Motor neuron (in vitro differentiated cells): ENCODE measurements around the gene ATL3. TPM values are rescaled to one million over a fixed set of nuclear protein-coding genes. Genes with fewer than 3 reads are reported as not detected.
A peak's percentile ranks its signal among the peaks of the same experiment; 100 is the strongest.
"Not testable (repeated sequence)": the region's sequence is repeated elsewhere in the genome, so short reads cannot be mapped to it uniquely, and the experiment has no call there.

Experiments used
- ATAC-seq, 8 experiments: fragments of 200-7000 bp; cut with Tn5 transposase; replicated peaks in 6 of 8; 2 replicates each; pipeline ENCODE4 v1.8.0; 2021; ENCODE audit warnings: mild to moderate bottlenecking in 8 of 8, moderate library complexity in 8 of 8
- H3K27ac ChIP-seq, 2 donors: fragments of 250-450 bp; sonication (Bioruptor Pico); 2 replicates each; pipeline ENCODE4 v1.9.0; 2021; ENCODE audit warnings: antibody characterized with exemption in 2 of 2, mild to moderate bottlenecking in 2 of 2, moderate library complexity in 1 of 2
- H3K4me1 ChIP-seq, 2 donors: fragments of 250-450 bp; sonication (Bioruptor Pico); replicated peaks in 1 of 2; 2 replicates each; pipeline ENCODE4 v1.6.1; 2021; ENCODE audit warnings: antibody characterized with exemption in 2 of 2, mild to moderate bottlenecking in 2 of 2, moderate library complexity in 1 of 2
- H3K4me3 ChIP-seq, 5 donors: fragments of 250-450 bp; sonication (Bioruptor Pico); 2 replicates each; pipeline ENCODE4 v1.9.0; 2021; ENCODE audit warnings: antibody characterized with exemption in 5 of 5, mild to moderate bottlenecking in 5 of 5, moderate library complexity in 4 of 5
- WGBS, 10 experiments: fragments of 450-650 bp; shearing (Covaris generic); methylation state at CpG; one replicate each; pipeline ENCODE4 v1.0.0; 2022; 5-methylcytosine and 5-hydroxymethylcytosine counted together
- in situ Hi-C, 9 experiments: fragments of 400-800 bp; cut with MboI; loops; one replicate each; pipeline ENCODE4 v1.15.0; 2021; ENCODE audit warnings: low sequenced_read_pairs in 9 of 9, low pct_unique_long_range_greater_than_20kb in 2 of 9; ENCODE audit not compliant: unreplicated experiment in 9 of 9
- total RNA-seq, 8 experiments: library from RNA; unstranded; fragments of 300-600 nt; gene quantifications; 2 replicates each; pipeline versions ENCODE4 v1.2.3 to v1.2.4, GENCODE V29; 2022

Gene ATL3
- total RNA-seq, 8 experiments from 2014 or later = 5.1 to 56.4 (median 11.6) TPM

GRCh38 chr11:63635762-63636465, 35.3 kb downstream of the ATL3 start:
- 13 to 59% (median 47%) methylated on average over 1 to 10 of the region's 10 CpGs; no CpG with 5 or more reads in 1 of the 10 experiments for WGBS, 10 experiments
- H3K4me3 ChIP-seq = no peak overlapping the region
- peak; percentile 71 to 89 (median 76) for ATAC-seq
- in situ Hi-C loops = loop anchor here in 8 of 9 experiments (5.0 to 25.0 kb wide), 6 partner anchors 149 to 724 kb away; partner anchors contain the start of genes PLAAT5 (in 2 of the 8) and CHRM1 (in 1 of the 8)
- H3K27ac ChIP-seq = no peak overlapping the region
- H3K4me1 ChIP-seq = no peaks in the 10 kb centered on the region

- in situ Hi-C loops = loop anchor here in 4 of 9 experiments (25.0 kb wide), 3 partner anchors 142 to 717 kb away; partner anchors contain the start of genes PLAAT5 (in 2 of the 4) and CHRM1 (in 1 of the 4)
These were observed 41.8 kb downstream of the ATL3 start for GRCh38 chr11:63629426-63629825.

GRCh38 chr11:63623513-63624140, 47.5 kb downstream of the ATL3 start:
- in situ Hi-C loops = no loop called here
- Histone ChIP-seq H3K27ac (no peak overlapping the region), H3K4me3 (no peak overlapping the region), H3K4me1 (peaks cover 2 to 5% of the 10 kb centered on the region in 2 donors)
- ATAC-seq = no peak
- 0 to 88% (median 72%) methylated on average over 1 to 7 of the region's 7 CpGs; no CpG with 5 or more reads in 1 of the 10 experiments for WGBS, 10 experiments

More at GRCh38 chr11:63629426-63629825, 41.8 kb downstream of the ATL3 start:
- 67 to 100% (median 93%) methylated on average over 1 to 3 of the region's 3 CpGs; no CpG with 5 or more reads in 3 of the 10 experiments for WGBS, 10 experiments
- no peak for ATAC-seq
- Histone ChIP-seq H3K27ac (no peak overlapping the region), H3K4me3 (no peak overlapping the region), H3K4me1 (no peaks in the 10 kb centered on the region)

- H3K4me1 ChIP-seq = peaks cover 2 to 5% of the 10 kb centered on the region in 2 donors
- WGBS, 10 experiments = 20 to 100% (median 82%) methylated on average over 1 to 2 of the region's 2 CpGs; no CpG with 5 or more reads in 2 of the 10 experiments
- peak in 3 of 8 experiments; percentile 31 to 41 (median 34) for ATAC-seq
- no peak overlapping the region for H3K4me3 ChIP-seq
- in situ Hi-C loops = no loop called here
- H3K27ac ChIP-seq = no peak overlapping the region
These were observed 48.9 kb downstream of the ATL3 start for GRCh38 chr11:63622323-63622722.

- no peak for ATAC-seq
- in situ Hi-C loops = no loop called here
- H3K4me1 ChIP-seq = peaks cover 2 to 5% of the 10 kb centered on the region in 2 donors
- WGBS, 10 experiments = 40 to 100% (median 85%) methylated on average over 1 of the region's 1 CpG; no CpG with 5 or more reads in 2 of the 10 experiments
- no peak overlapping the region for H3K4me3 ChIP-seq
- H3K27ac ChIP-seq = no peak overlapping the region
These were observed 50.1 kb downstream of the ATL3 start for GRCh38 chr11:63621071-63621470.

- 24 to 89% (median 60%) methylated on average over 1 to 6 of the region's 6 CpGs; no CpG with 5 or more reads in 1 of the 10 experiments for WGBS, 10 experiments
- H3K27ac ChIP-seq = no peak overlapping the region
- in situ Hi-C loops = no loop called here
- H3K4me3 ChIP-seq = no peak overlapping the region
- peaks cover 2 to 5% of the 10 kb centered on the region in 2 donors for H3K4me1 ChIP-seq
- peak in 1 of 8 experiments; percentile 32 for ATAC-seq
These were observed 51.2 kb downstream of the ATL3 start for GRCh38 chr11:63619967-63620366.

GRCh38 chr11:63617686-63618085, 53.5 kb downstream of the ATL3 start:
- in situ Hi-C loops, H3K4me1 ChIP-seq, H3K27ac ChIP-seq, H3K4me3 ChIP-seq, ATAC-seq: not testable (repeated sequence)
- WGBS, 10 experiments = 78 to 100% (median 86%) methylated on average over 1 to 5 of the region's 5 CpGs; no CpG with 5 or more reads in 1 of the 10 experiments

GRCh38 chr11:63616953-63617352, 54.2 kb downstream of the ATL3 start:
- in situ Hi-C loops = no loop called here
- 40 to 100% (median 82%) methylated on average over 1 to 2 of the region's 3 CpGs for WGBS, 10 experiments
- ATAC-seq = no peak
- no peak overlapping the region for H3K27ac ChIP-seq
- H3K4me1 ChIP-seq = peaks cover 2 to 5% of the 10 kb centered on the region in 2 donors
- no peak overlapping the region for H3K4me3 ChIP-seq

- in situ Hi-C loops = no loop called here
- H3K4me1 ChIP-seq = peaks cover 16 to 20% of the 10 kb centered on the region in 2 donors
- peak within 1 kb of the TSS in 1 of 2 donors; percentile 85 for H3K27ac ChIP-seq
- WGBS, 10 experiments = no CpG with 5 or more reads among the region's 53 CpGs
- H3K4me3 ChIP-seq = peak within 1 kb of the TSS; percentile 45 to 82 (median 58)
- peak; percentile 71 to 89 (median 76) for ATAC-seq
These were observed 57.0 kb downstream of the ATL3 start, which contains the start of gene PLAAT3 for GRCh38 chr11:63614136-63614671. PLAAT3 (minus strand) TSS chr11:63614433; CDS start chr11:63614014, 419 bp downstream.

- peak overlapping the region in 1 of 2 donors; percentile 85 for H3K27ac ChIP-seq
- peak overlapping the region; percentile 45 to 82 (median 58) for H3K4me3 ChIP-seq
- peak; percentile 25 to 82 (median 78) for ATAC-seq
- in situ Hi-C loops = no loop called here
- peaks cover 16 to 20% of the 10 kb centered on the region in 2 donors for H3K4me1 ChIP-seq
- WGBS, 10 experiments = 0 to 13% (median 1%) methylated on average over 2 to 16 of the region's 45 CpGs; no CpG with 5 or more reads in 5 of the 10 experiments
These were observed 57.5 kb downstream of the ATL3 start for GRCh38 chr11:63613517-63614135.

- H3K27ac ChIP-seq = no peak overlapping the region
- peaks cover 16 to 20% of the 10 kb centered on the region in 2 donors for H3K4me1 ChIP-seq
- in situ Hi-C loops = no loop called here
- no peak overlapping the region for H3K4me3 ChIP-seq
- ATAC-seq = no peak
These were observed 59.0 kb downstream of the ATL3 start for GRCh38 chr11:63612181-63612580.

GRCh38 chr11:63611395-63611747, 59.8 kb downstream of the ATL3 start:
- in situ Hi-C loops = no loop called here
- WGBS, 10 experiments = 0 to 100% (median 90%) methylated on average over 1 of the region's 1 CpG; no CpG with 5 or more reads in 3 of the 10 experiments
- H3K27ac ChIP-seq = no peak overlapping the region
- peaks cover 16 to 20% of the 10 kb centered on the region in 2 donors for H3K4me1 ChIP-seq
- no peak for ATAC-seq
- no peak overlapping the region for H3K4me3 ChIP-seq
